Mammary microvascular endothelial cell (primary cell): Measurements from ENCODE around the gene KCTD5. TPM values are rescaled to one million over a fixed set of nuclear protein-coding genes. Genes with fewer than 3 reads are reported as not detected.

Source experiments
- total RNA-seq: library from RNA; depleted of rRNA; stranded (reverse); fragments of >200 nt; gene quantifications from 2 replicates; pipeline ENCODE4 v1.2.3, GENCODE V29; 2015

KCTD5 gene
- total RNA-seq = 31.5 and 53.4 TPM in 2 replicates

DNA sequence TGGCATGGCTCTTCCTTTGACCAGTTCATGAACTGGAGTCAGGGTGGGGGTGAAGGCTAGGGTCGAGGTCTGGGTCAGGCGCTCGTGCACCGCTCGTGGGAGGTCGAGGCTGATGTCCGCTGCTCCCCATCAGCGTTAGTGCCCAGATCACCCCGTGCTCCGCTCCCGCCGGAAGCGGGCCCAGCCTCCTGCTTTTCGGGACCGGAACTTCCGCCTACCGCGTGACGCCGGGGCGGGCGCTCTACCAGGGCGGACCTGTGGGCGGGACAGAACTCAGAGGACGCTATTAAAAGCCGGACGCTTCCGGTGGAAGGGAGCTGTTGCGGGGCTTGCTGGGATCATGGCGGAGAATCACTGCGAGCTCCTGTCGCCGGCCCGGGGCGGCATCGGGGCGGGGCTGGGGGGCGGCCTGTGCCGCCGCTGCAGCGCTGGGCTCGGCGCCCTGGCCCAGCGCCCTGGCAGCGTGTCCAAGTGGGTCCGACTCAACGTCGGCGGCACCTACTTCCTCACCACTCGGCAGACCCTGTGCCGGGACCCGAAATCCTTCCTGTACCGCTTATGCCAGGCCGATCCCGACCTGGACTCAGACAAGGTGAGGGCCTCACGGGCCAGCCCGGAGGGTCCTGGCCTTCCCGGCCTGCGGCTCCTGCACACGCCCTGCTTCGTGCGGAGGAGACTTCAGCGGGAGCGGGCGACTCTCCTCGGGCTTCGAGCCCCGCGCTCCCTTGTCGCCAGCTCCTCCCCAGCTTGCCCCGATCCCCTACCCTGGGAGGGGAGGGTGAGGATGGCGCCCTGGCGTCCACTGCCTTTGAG, at the start of gene KCTD5:
TSS of gene KCTD5 (plus strand) at position 315 of the 813 bp plus-strand sequence. CDS start at position 341, 26 bp downstream.

DNA sequence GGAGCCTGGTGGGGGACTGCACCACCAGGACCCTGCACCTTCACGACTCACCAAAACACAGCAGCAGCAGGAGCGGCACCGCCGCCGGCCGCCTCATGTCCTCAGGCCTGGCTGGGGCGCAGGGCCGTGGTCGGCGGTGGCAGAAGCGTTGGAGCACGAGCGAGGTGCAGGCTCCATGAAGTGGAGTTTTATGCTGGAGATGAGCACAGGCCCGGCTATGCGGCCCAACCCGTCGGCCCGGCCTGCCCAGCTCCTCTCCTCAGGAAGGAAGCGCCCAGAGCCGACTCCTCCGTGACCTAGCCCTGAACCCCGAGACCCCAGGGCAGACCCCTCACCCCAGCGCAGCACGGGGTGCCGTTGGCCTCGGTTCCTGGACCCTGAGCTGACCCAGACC, 37.7 kb downstream of the KCTD5 start, which contains the start of gene PRSS27:
TSS of gene PRSS27 (minus strand) at position 161 of the 394 bp plus-strand sequence. CDS start at position 97, 64 bp downstream.

DNA sequence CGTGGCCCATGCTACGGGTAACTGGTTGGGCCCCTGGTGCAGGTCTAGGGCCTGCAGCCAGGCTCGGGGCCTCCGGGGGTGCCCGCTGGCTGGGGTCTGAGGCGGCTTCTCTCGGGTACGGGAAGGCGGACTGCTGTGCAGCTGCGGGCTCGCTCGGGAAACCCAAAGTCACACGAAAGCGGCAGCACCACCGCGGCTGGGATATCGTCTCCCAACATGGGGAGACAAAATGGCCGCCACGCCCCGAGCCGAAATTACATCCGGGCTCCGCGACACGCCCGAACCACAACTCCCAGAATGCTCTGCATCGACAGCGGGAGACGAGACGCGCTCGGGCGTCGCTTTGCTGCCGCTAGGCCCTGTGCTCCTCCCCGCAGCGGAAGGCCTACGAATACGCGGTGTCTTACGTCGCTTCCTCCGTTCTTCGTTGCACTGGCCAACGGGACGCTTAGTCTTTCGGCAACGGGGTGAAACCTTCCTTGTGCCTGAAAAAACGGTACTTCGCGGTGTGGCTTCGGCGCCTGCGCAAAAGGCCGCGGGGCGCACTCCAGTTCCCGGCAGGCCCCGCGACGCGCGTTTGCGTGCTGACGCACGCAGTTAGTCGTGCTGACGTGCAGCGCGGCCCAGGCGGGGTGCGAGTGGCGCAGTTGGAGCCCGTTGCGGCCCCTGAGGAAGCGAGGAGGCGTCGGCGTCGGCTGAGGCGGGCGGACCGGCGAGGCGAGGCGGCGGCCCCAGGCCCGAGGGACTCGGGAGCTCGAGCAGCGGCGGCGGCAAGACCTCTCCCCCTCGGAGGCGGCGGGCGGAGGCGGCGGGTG, 69.9 kb downstream of the KCTD5 start, which contains the start of gene SRRM2:
TSS of gene SRRM2 (plus strand) at position 604 of the 815 bp plus-strand sequence. CDS start 3,727 bp downstream, outside the sequence.

Other genes starting within 250 kb of the KCTD5 start
- gene TEDC2, start 222.4 kb upstream of the KCTD5 start, total RNA-seq = 14.5 and 18.1 TPM in 2 replicates
- 0.15 TPM in 1 of 2 replicates, not detected in the other for gene NTN3, start 211.2 kb upstream of the KCTD5 start, total RNA-seq
- 11.6 and 12.3 TPM in 2 replicates for gene TBC1D24, start 207.4 kb upstream of the KCTD5 start, total RNA-seq
- 44.0 and 57.0 TPM in 2 replicates for gene ATP6V0C, start 168.6 kb upstream of the KCTD5 start, total RNA-seq
- gene AMDHD2, start 162.2 kb upstream of the KCTD5 start, total RNA-seq = 63.3 and 76.6 TPM in 2 replicates
- gene CEMP1, start 151.1 kb upstream of the KCTD5 start, total RNA-seq = not detected in 2 replicates
- 19.4 and 25.1 TPM in 2 replicates for gene PDPK1, start 144.5 kb upstream of the KCTD5 start, total RNA-seq
- gene PRSS27, start 37.7 kb downstream of the KCTD5 start, total RNA-seq = under 0.01 TPM in 1 of 2 replicates, not detected in the other
- 38.3 and 54.9 TPM in 2 replicates for gene SRRM2, start 70.1 kb downstream of the KCTD5 start, total RNA-seq
- gene ELOB, start 94.8 kb downstream of the KCTD5 start, total RNA-seq = 647 and 787 TPM in 2 replicates
- gene PRSS33, start 105.0 kb downstream of the KCTD5 start, total RNA-seq = not detected in 2 replicates
- gene PRSS41, start 115.9 kb downstream of the KCTD5 start, total RNA-seq = not detected in 2 replicates
- 0.20 and 1.2 TPM in 2 replicates for gene PRSS21, start 134.7 kb downstream of the KCTD5 start, total RNA-seq
- gene ZG16B, start 147.8 kb downstream of the KCTD5 start, total RNA-seq = 1.5 and 3.1 TPM in 2 replicates
- not detected in 2 replicates for gene PRSS22, start 175.6 kb downstream of the KCTD5 start, total RNA-seq
- 50.6 and 67.3 TPM in 2 replicates for gene FLYWCH2, start 200.7 kb downstream of the KCTD5 start, total RNA-seq
- gene FLYWCH1, start 229.4 kb downstream of the KCTD5 start, total RNA-seq = 41.5 and 51.1 TPM in 2 replicates